HG03135 (cell line): ENCODE results near the gene GPC3.

Source experiments
- ATAC-seq: cut with Tn5 transposase; IDR thresholded peaks from one replicate; pipeline ENCODE4 v1.9.1; 2021; ENCODE audit warnings: mild to moderate bottlenecking, moderate library complexity; ENCODE audit not compliant: unreplicated experiment

The GPC3 gene

DNA sequence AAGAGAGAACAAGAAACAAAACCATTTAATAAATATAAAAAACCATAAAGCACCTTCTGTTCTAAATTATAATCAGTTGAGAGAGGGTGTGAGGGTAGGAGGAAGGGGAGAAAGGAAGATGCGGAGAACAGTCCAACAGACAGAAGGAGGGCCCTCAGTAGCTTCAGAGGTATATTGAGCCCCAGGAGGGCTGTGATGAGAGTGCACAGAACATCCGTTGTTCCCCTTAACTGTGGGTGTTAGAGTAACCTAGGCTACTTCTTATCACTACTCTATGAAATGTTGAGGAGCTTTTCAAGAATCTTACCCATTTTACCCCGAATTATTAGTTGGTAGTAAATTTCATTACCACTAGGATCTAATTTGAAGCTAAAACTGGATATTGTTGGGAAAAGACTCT lies 13.8 kb downstream of the GPC3 start:
- no peak for ATAC-seq

DNA sequence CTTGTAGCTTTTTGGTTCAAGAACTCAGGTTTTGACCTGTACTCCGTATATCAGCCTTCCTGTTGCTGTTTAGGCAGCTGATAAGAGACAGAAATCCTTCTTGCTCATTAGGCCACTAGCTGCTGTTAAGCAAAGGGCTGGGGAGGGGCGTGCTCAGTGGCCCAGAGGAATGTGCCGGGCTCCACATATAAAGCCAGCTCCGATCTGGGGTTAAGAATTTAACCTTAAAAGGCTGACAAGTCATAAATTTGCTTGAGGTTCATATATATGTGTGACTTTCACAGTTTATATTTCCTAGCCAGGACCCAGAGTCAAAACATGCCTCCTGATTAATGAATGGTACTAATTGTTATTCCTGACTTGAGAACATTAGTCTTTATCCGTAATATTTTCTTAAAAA lies 15.3 kb downstream of the GPC3 start:
- ATAC-seq = no peak

- ATAC-seq = no peak
Measured at GRCh38 chrX:133969191-133969590, 16.2 kb downstream of the GPC3 start.

- no peak for ATAC-seq
Measured at GRCh38 chrX:133968109-133968508, 17.3 kb downstream of the GPC3 start.

- ATAC-seq = no peak
Measured at GRCh38 chrX:133966199-133966598, 19.2 kb downstream of the GPC3 start.

- no peak for ATAC-seq
Measured at GRCh38 chrX:133965321-133965720, 20.1 kb downstream of the GPC3 start.

- no peak for ATAC-seq
Measured at GRCh38 chrX:133961046-133961445, 24.3 kb downstream of the GPC3 start.

GRCh38 chrX:133959972-133960371 lies 25.4 kb downstream of the GPC3 start:
- ATAC-seq = no peak

- ATAC-seq = no peak
Measured at GRCh38 chrX:133958997-133959688, 26.3 kb downstream of the GPC3 start.

GRCh38 chrX:133956570-133957340 lies 28.6 kb downstream of the GPC3 start:
- ATAC-seq = no peak

DNA sequence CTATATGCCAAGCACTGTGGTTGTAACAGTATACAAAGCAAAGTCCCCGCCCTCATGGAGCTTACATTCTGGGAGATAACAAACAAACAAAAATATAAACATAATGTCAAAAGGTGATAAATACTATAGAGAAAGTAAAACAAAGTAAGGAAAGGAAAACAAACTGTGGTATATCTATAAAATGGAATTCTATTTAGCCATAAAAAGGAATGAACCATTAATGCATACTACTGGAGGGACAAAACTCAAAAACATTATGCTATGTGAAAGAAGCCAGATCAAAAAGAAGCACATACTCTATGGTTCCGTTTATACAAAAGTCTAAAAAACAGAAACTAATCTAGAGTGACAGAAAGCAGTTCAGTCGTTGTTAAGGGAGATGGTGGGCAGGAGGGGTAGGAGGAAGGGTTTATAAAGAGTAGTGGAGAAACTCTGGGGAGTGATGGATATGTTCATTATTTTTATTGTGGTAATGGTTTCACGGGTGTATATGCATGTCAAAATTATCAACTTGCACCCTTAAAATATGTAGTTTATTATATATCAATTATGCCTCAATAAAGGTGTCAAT lies 31.5 kb downstream of the GPC3 start:
- no peak for ATAC-seq

DNA sequence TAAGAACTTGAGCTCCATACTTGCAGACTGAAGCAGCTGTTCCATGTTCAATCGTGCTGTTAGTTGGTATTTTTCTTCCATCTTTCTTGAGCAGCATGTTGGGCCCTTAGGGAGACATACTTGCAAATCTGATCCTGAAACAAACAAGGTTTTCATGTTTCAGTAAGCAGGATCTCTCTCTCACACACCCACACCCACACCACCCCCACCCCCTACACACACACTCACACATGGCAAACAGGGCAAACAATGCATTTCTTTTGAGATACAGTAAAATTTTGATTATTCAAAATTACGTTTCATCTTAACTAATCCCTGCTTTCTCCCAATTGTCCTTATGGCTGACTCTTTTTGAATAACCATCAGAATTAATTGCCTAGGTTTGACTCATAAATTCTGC lies 32.3 kb downstream of the GPC3 start:
- no peak for ATAC-seq

DNA sequence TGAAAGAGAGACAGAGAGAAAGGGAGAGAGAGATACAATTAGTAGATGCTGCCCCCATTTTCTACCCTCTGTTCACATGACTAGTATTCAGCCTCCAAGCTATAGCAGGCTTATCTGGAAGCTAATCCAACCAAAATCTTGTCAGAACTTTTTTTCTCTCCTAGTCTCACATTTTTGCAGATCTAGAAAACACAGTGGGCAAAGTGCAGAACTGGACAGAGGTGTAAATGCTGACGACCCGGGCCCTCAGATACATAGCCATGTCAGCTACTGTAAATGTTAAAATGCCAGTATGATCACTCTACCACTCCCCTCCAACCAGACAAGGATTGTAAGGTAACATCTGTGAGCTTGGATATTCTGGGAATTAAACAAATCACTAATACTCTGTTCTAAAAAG lies 34.3 kb downstream of the GPC3 start:
- ATAC-seq = no peak

- ATAC-seq = no peak
Measured at GRCh38 chrX:133950214-133950613, 35.2 kb downstream of the GPC3 start.

DNA sequence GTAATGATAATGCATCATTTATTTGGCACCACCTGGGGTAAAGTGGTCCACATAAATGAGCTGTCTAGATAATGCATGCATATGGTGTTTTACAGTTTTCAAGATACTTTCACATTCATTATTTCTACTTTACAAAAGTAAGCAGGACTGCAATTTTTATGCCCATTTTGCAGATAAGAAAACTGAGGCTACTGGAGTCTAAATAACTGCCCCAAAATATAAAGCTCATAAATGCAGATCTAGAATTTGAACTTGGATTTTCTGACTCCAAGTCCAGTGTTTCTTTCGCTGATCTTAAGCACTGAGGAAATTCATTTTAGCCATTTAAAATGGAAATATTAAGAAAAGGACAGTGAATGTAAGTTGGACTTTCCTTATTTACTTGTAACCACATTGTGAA lies 36.5 kb downstream of the GPC3 start:
- ATAC-seq = no peak

DNA sequence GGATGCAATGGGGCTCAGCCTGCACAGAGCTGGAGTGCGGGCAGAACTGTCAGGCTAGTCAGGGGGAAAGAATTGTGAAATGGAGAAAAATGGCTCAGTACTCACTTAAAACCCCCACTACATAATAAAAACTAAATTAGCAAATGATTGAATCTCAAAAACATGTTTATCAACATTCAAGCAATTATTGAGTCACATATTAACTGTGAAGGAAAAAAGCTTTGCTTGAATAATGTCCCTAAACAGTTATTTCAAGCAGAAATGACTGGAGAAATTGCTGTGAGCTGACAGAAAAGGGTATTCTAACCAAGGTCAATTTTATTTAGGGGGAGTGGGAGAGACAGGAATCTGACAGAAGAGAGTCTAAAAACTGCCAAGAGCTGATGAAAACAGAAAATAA lies 37.4 kb downstream of the GPC3 start:
- ATAC-seq = no peak

GRCh38 chrX:133947022-133947421 lies 38.4 kb downstream of the GPC3 start:
- no peak for ATAC-seq

DNA sequence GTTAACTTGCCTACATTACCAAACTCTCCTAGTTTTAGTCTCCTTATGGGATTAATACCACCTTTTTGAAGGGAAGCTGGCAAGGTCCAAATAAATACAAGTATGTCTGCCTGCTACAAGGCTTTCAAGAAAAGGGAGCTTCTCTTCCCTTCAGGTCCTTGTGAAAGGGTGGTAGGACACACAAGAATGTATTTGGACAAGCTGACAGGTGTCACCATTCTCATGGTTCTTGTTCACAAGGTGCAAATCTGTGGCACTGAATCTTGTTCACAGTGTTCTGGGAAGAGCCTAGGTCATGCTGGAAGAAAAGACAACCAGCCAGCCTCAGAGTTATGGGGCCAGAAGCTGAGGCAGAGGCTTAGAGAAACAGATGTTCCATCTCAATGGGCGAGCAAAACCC lies 41.9 kb downstream of the GPC3 start:
- no peak for ATAC-seq

DNA sequence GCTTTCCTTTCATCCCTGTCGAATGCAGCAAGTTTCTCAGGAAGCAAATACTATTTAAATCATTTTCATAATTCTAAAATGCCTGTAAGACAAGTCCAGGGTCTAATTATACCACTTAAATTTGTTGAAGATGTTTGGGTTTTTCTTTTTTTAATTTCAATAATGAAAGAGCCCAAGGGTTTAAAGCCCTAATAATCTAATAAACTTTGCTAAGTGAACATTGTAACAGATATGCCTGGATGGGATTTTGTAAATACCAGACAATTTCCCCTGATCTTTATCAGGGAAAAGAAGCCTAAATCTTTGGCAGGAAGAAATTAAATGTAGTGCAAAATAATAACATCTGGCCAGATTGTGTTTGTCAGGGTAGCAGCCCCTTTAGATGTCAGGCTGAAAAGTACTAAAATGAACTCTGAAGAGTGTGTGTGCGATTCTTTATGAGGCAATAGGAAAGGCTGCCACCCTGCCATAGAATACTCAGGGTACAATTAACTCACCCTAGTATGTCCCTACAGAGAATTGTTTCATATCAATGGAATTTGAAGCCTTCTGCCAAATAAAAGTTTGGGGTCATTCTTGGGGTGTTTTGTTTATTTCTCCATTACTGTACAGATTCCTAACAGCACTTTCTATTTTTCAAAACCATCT lies 45.6 kb downstream of the GPC3 start:
- no peak for ATAC-seq

DNA sequence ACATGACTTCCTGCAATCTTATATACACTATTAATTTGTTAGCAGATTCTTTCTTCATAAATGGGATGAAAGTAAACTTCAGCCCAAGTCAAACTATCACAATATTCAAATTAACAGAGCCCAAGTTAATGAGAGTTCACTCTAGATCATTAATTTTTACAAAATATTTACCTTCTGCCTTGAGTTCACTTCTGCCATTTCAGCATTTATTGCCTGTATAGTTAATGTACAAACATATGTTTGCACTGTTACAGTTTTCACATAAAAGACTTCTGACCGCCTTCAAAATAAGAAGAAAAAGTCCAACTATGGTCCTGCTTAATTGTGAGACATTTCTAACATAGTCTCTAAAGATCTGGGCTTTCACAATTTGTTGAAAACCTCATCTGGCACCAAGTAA lies 46.9 kb downstream of the GPC3 start:
- ATAC-seq = no peak

GRCh38 chrX:133937022-133937421 lies 48.4 kb downstream of the GPC3 start:
- no peak for ATAC-seq

- ATAC-seq = no peak
Measured at GRCh38 chrX:133935076-133935475, 50.3 kb downstream of the GPC3 start.
